ENCODE data around the gene IGF1R.

Gene IGF1R

GRCh38 chr15:98671060-98672008, 23.0 kb downstream of the IGF1R start:
- no peak for DNase-seq (ENCODE audit: low read depth, low spot score)

DNA sequence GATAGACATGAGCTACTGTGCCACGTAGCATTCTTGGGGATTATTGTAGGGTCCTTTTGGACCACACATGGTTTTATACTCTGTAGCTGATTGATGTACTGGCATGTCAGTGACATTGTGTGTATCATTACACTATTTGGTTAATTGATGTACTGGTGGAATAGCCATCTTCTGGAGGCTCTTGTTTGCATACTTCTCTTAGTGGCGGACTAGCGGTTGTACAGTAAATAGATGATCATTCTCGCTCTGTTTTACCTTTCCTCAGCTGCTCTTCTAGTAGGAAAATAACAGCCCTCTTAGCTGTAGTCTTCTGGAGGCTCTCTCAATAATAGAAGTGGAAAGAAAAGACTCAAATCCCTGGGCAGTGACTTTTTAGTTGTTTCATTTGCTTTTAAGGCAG, 24.8 kb downstream of the IGF1R start:
- no peak for DNase-seq (ENCODE audit: low read depth, low spot score)

DNA sequence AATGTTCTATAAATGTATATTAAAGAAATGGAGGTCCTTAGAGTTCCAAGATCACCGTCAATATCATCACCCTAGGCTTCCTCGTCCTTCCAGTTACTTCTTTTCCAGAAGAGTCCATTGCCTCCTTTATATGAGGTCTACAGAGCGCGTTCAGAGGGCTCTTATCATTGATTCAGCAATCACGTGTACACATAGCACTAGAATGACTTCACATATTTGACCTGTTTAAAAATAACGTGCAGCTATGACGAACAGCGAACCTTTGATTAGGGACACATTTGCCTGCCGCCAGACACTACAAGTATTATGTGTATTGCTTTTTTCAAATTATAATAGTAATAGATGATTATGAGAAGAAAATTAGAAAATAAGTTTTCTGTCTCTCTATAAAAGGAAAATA, 26.0 kb downstream of the IGF1R start:
- no peak for DNase-seq (ENCODE audit: low read depth, low spot score)

DNA sequence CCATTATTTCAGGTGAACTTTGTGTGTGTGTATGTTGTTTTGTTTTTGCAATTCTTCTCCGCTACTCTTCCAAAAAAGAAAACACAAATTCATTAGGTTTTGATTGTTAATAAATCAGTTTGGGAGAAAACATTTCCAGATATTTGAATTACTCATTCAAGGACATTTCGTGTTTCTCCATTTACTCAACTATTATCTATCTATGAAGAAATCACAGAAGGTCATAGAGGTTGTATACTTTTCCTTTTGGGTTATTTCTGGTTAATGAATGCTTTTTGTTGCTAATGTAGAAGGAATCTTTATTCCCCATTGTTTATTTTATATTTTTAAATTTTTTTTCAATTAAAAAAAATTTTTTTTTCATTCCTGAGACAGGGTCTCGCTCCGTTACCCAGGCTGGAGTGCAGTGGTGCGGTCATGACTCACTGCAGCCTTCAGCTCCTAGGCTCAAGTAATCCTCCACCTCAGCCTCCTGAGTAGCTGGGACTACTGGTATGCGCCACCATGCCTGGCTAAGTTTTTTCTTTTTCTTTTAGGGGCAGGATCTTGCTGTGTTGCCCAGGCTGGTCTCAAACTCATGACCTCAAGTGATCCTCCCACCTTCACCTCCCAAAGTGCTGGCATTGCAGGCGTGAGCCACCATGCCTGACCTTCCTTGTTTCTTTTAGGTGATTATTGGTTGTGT, 28.4 kb downstream of the IGF1R start:
- DNase-seq (ENCODE audit: low read depth, low spot score) = no peak

DNA sequence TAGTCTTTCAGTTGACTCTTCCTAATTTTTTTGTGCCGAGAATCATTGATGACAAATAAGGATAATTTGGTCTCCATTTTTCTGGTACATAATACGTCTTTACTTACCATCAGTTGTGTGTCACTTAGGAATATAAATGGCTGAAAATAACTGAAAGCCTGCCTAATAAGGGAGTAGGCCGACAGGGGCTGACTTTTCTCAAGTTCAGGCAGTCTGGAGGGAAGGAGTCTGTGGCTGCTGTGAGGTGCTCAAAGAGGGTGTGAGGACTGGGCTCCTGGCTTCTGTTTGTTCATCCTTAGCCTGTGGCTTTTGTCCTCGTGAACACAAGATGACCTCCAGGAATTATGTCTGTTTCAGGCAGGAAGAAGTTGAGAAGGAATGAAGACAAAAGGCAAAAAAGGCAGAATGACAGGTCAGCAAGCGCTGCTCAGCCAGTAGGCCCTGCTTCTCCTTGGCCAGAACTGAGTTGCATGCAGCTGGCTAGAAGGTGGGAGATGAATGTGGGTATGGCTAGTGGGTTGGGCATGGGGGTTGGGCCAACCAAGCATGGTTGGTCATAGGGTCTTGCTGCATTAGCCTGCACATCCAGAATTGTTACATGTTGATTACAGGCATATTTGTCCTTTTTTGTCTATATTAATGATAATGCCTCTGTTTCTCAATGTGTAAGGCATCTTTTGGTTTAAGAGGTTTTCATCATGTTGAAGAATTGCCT, 29.2 kb downstream of the IGF1R start:
- DNase-seq (ENCODE audit: low read depth, low spot score) = no peak

DNA sequence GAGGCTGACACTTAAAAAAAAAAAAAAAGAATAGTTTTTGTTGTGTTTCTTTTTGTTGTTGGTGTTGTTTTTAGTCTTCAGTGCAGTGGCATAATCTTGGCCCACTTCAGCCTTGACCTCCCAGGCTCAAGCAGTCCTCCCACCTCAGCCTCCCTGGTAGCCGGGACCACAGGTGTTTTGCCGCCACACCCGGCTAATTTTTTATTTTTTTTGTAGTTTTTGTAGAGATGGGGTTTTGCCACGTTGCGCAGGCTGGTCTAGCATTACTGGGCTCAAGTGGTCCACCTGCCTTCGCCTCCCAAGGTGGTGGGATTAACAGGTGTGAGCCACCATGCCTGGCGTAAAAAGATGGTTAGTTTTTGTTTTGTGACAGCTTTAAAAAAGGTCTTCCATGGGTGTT, 30.1 kb downstream of the IGF1R start:
- DNase-seq (ENCODE audit: low read depth, low spot score) = no peak

DNA sequence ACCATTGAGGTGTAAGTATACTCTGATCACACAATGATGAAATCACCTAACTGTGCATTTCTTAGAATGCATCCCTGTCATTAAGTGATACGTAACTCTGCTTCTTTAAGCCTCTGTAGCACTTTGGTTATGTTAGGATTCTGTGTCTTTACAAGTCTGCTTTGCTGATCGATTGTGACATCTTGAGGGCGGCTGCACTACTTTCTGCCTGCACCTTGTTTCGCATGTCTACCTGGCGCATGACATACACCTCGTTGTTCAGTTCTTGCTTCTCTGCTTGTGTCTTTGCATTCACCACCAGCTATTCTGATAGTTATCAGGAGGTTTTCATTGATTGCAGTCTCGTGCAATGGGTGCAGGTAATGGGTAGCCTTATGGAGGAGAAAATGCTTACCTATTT, 32.7 kb downstream of the IGF1R start:
- DNase-seq (ENCODE audit: low read depth, low spot score) = no peak

- DNase-seq (ENCODE audit: low read depth, low spot score) = no peak
Measured at GRCh38 chr15:98682992-98683701, 34.8 kb downstream of the IGF1R start.

DNA sequence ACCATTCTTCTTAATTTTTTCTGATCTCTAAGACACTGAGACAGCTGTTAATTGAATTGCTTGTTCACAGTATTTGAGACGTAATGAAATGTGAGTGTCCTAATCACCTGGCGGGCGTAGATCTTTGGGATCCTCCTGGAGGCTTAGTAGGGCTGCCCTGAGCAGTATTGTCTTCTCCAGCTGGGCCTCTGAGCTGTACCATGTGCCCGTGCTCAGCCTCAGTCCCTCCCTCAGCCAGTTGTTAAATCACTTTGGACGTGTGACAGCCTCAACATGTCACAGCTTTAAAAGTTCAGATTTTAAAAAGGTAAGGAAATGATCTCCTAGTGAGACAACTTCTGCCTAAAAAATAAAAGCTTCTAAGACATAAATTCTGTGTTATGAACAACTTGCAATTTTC, 35.5 kb downstream of the IGF1R start:
- no peak for DNase-seq (ENCODE audit: low read depth, low spot score)

DNA sequence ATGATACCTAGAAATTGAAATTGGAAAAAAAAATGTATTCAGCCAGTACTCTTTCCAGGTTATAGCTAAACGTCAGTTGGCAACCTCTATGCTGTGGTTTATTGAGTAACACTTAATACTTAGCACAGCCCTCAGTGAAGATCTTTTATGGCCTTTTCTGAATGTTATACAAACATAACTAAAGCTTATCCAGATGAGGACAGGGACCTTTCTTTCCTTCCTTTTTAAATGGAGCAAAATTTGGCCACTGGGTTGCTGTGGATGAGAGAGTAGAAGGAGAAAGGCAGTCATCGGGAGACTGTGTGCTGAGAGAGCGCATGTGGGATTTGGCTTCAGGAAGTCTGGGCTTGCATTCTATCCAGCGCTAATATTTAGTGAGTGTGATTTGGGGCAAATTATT, 36.1 kb downstream of the IGF1R start:
- DNase-seq (ENCODE audit: low read depth, low spot score) = no peak

GRCh38 chr15:98684995-98685525, 36.7 kb downstream of the IGF1R start:
- no peak for DNase-seq (ENCODE audit: low read depth, low spot score)

- DNase-seq (ENCODE audit: low read depth, low spot score) = no peak
Measured at GRCh38 chr15:98686983-98687382, 38.6 kb downstream of the IGF1R start.

- DNase-seq (ENCODE audit: low read depth, low spot score) = no peak
Measured at GRCh38 chr15:98689431-98689861, 41.1 kb downstream of the IGF1R start.

DNA sequence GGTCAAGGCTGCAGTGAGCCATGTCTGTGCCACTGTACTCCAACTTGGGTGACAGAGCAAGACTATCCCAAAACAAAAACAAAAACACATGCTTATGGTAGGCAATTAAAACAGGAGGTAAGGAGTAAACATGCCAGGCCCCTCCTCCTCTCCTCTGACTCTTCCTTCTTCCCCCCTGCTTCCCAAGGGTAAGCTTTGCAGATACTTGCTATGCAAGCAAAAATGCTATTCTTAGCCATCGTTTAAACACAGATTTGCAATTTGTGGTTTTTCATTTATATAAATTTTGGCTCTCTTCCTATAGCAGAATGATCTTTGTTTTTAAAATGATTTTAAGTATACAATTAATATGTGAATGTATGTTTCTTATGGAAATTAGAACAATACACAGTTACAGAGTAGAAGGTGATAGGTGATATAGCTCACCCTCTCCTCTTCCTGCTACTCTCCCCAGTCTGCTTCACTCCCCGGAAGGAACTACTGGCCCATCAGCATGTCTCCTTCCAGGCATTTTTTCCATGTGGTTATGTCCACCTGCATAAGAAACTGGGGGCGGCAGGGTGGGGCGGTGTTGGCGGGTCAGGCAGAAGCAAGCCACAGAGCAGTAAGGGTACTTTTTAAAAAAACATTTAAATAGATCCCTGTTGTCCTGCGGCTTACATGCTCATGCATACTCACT, 42.1 kb downstream of the IGF1R start:
- DNase-seq (ENCODE audit: low read depth, low spot score) = no peak

DNA sequence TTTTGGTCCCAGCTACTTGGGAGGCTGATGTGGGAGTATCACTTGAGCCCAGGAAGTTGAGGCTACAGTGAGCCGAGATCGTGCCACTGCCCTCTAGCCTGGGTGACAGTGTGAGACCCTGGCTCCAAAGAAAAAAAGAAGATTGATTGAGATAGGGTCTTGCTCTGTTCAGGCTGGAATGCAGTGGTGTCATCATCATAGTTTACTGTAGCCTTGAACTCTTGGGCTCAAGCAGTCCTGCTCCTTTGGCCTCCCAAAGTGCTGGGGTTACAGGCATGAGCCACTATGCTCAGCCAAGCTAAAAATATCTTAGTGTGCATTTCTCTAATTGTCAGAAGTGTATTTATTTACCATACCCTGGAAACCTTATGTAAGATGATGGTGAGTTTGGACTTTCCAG, 43.9 kb downstream of the IGF1R start:
- DNase-seq (ENCODE audit: low read depth, low spot score) = no peak

- DNase-seq (ENCODE audit: low read depth, low spot score) = no peak
Measured at GRCh38 chr15:98694161-98694560, 45.8 kb downstream of the IGF1R start.

DNA sequence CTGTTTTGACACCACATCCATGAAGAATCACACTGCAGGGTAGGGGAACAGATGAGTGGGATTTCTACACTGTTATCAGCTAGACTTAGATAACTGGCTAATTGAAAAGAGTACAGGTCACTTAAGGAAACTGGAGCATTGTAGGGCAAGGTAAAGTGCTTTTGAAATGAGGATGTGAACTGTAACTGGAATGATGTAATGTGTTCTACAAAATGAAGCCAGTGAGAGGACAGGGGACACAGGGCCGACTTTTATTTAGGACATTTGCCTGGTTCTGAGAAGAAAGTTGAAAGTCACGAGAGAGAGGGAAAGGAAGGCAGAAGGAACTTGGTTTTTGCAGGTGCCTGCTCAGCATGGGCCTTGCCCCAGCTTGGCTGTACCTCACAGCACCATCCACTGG, 50.5 kb downstream of the IGF1R start:
- no peak for DNase-seq (ENCODE audit: low read depth, low spot score)

- DNase-seq (ENCODE audit: low read depth, low spot score) = no peak
Measured at GRCh38 chr15:98699591-98700424, 51.5 kb downstream of the IGF1R start.

- no peak for DNase-seq (ENCODE audit: low read depth, low spot score)
Measured at GRCh38 chr15:98700519-98700918, 52.2 kb downstream of the IGF1R start.

- DNase-seq (ENCODE audit: low read depth, low spot score) = no peak
Measured at GRCh38 chr15:98703126-98703685, 54.9 kb downstream of the IGF1R start.

All from activated naive CD8-positive, alpha-beta T cell treated with anti-CD3 and anti-CD28 coated beads, Interleukin-2, amount 50 U/mL, for 16 hours (primary cell).